GM12878 (cell line): Measurements from ENCODE around the gene EPS8L1. TPM values are rescaled to one million over a fixed set of nuclear protein-coding genes. Genes with fewer than 3 reads are reported as not detected.

ENCODE experiments used
- ATAC-seq: fragments of 200-7000 bp; cut with Tn5 transposase; 3 replicates; pipeline ENCODE4 v1.9.1; 2020; ENCODE audit warnings: mild to moderate bottlenecking, moderate library complexity
- BruUV-seq: library from RNA; stranded (reverse); fragments of 400-500 nt; replicated peaks from 2 replicates; lab custom pipeline; 2021; lab: Mats Ljungman, UMichigan
- CTCF ChIA-PET: fragments of 300-600 bp; sonication (Branson Sonifier 250); formaldehyde crosslinking; extraction: SDS; loops from one replicate; lab custom pipeline; 2021; ENCODE audit warnings: inconsistent platforms; lab: Yijun Ruan, JAX
- POLR2A ChIA-PET: fragments of 350-600 bp; formaldehyde crosslinking; extraction: SDS; loops from one replicate; lab custom pipeline; 2021; ENCODE audit warnings: inconsistent platforms; lab: Charles Lee
- RAD21 ChIA-PET: fragments of 300-600 bp; sonication (Branson Sonifier 250); formaldehyde crosslinking; loops from one replicate; lab custom pipeline; 2023; ENCODE audit warnings: antibody characterized with exemption; ENCODE audit not compliant: unreplicated experiment; lab: Charles Lee
- SMC1A ChIA-PET: fragments of 300-600 bp; sonication (Branson Sonifier 250); formaldehyde crosslinking; loops from one replicate; lab custom pipeline; 2023; ENCODE audit not compliant: unreplicated experiment, uncharacterized antibody; lab: Charles Lee
- DNase-seq: peaks from one replicate; pipeline ENCODE4 v3.0.0-alpha.2; 2011; ENCODE audit warnings: low read depth, low spot score
- FAIRE-seq: peaks from 3 replicates; lab custom pipeline; 2011; peaks lifted over from hg19 to GRCh38; lab: Jason Lieb, UNC
- H2AFZ ChIP-seq: 2 replicates; pipeline ENCODE4 v1.6.0; 2011; ENCODE audit warnings: low read depth, low read length, control low read depth; ENCODE audit not compliant: control insufficient read depth
- H3K27ac ChIP-seq: 2 replicates; pipeline ENCODE4 v1.5.1; 2011; ENCODE audit warnings: control low read depth; ENCODE audit not compliant: control insufficient read depth, insufficient read depth
- H3K27me3 ChIP-seq, 2 experiments: replicated peaks in 1 of 2; 2 replicates each; pipeline versions ENCODE4 v1.6.0 to v1.6.1; 2011; ENCODE audit warnings: low read length in 1 of 2; ENCODE audit not compliant: control insufficient read depth in 2 of 2, insufficient read depth in 2 of 2
- H3K36me3 ChIP-seq, 2 experiments: 2 replicates each; pipeline ENCODE4 v1.5.1; 2011; ENCODE audit warnings: low read length in 1 of 2; ENCODE audit not compliant: control insufficient read depth in 2 of 2, insufficient read depth in 2 of 2
- H3K4me1 ChIP-seq: 2 replicates; pipeline ENCODE4 v1.6.1; 2011; ENCODE audit warnings: mild to moderate bottlenecking, low read length, moderate library complexity, mixed read lengths; ENCODE audit not compliant: control insufficient read depth, insufficient read depth
- H3K4me2 ChIP-seq: 2 replicates; pipeline ENCODE4 v1.6.0; 2011; ENCODE audit warnings: control low read depth; ENCODE audit not compliant: control insufficient read depth, insufficient read depth
- H3K4me3 ChIP-seq: fragments of 200-600 bp; sonication (generic); 2 replicates; pipeline ENCODE4 v1.5.1; 2016
- H3K79me2 ChIP-seq: 2 replicates; pipeline ENCODE4 v1.6.0; 2011; ENCODE audit warnings: low read length; ENCODE audit not compliant: control insufficient read depth, insufficient read depth
- H3K9ac ChIP-seq: 2 replicates; pipeline ENCODE4 v1.8.0; 2011; ENCODE audit warnings: low read length, control low read depth, mixed read lengths; ENCODE audit not compliant: control insufficient read depth, insufficient read depth
- H3K9me3 ChIP-seq: replicated peaks from 3 replicates; pipeline ENCODE4 v1.5.1; 2011; ENCODE audit warnings: mild to moderate bottlenecking, low read length; ENCODE audit not compliant: control insufficient read depth, insufficient read depth
- H4K20me1 ChIP-seq: 2 replicates; pipeline ENCODE4 v1.6.0; 2011; ENCODE audit not compliant: control insufficient read depth, insufficient read depth
- JUND ChIP-seq: IDR thresholded peaks from 2 replicates; pipeline ENCODE4 v1.6.1; 2012; ENCODE audit warnings: low read depth, mild to moderate bottlenecking, low read length, improper control_type of control experiment, moderate library complexity
- NR2C1 ChIP-seq: fragments of 450-650 bp; IDR thresholded peaks from 2 replicates; pipeline ENCODE4 v1.6.1; 2017; ENCODE audit warnings: antibody characterized with exemption, mild to moderate bottlenecking, moderate library complexity
- POLR2AphosphoS5 ChIP-seq: IDR thresholded peaks from 2 replicates; pipeline ENCODE4 v1.6.1; 2011; ENCODE audit warnings: mild to moderate bottlenecking, low read length, inconsistent platforms
- SREBF1 ChIP-seq: IDR thresholded peaks from 2 replicates; pipeline ENCODE4 v1.6.1; 2012; ENCODE audit warnings: mild to moderate bottlenecking, low read length
- ZNF274 ChIP-seq: IDR thresholded peaks from one replicate; pipeline ENCODE4 v1.8.0; 2011; ENCODE audit not compliant: insufficient read length, insufficient read depth
- WGBS: methylation state at CpG from one replicate; pipeline ENCODE4 v1.1.6; 2016; ENCODE audit warnings: low lambda C conversion rate; ENCODE audit not compliant: insufficient replicate concordance, insufficient coverage; ENCODE audit errors: missing lambda C conversion rate; 5-methylcytosine and 5-hydroxymethylcytosine counted together
- in situ Hi-C: fragments of 300-500 bp; cut with MboI; formaldehyde crosslinking; loops from 9 replicates; pipeline ENCODE4 v1.14.3; 2018; ENCODE audit warnings: mixed read lengths
- intact Hi-C: fragments of 100-400 bp; cut with micrococcal nuclease; formaldehyde crosslinking; loops from one replicate; pipeline ENCODE4 v1.14.2; 2022; ENCODE audit not compliant: unreplicated experiment
- polyA plus RNA-seq, 11 experiments: library from polyadenylated mRNA; depleted of rRNA in 4 of 11; unstranded in 6 of 11; stranded (reverse) in 5 of 11; fragments of >200 nt; fragmentation: Nextera tagmentation in 4 of 11; fragmentation: Illumina TruSeq in 1 of 11; extraction: Ambion mirVana in 4 of 11; extraction: Trizol in 1 of 11; gene quantifications; 1 replicate in 1 of 11; 2 replicates in 10 of 11; pipeline versions ENCODE4 v1.2.1 to v1.2.3, GENCODE V29; 2011 to 2016; ENCODE audit warnings: inconsistent platforms in 2 of 11, missing spikeins in 2 of 11, low read depth in 1 of 11
- total RNA-seq, 4 experiments: library from RNA; depleted of rRNA in 3 of 4; stranded (reverse); fragments of >200 nt in 3 of 4; fragmentation: Illumina TruSeq in 1 of 4; extraction: Trizol in 1 of 4; gene quantifications; 2 replicates each; pipeline versions ENCODE4 v1.2.1 to v1.2.3, GENCODE V29; 2013 to 2021

Gene EPS8L1
- total and polyA plus RNA-seq, 10 of the 15 experiments (the other 5 are each of a cell fraction or from before 2014, with no cell fraction given) = 0.68 to 2.2 (median 0.96) TPM; not detected in 2

- FAIRE-seq (no peak), DNase-seq (no peak), ATAC-seq (no peak)
- 41% methylated on average over 23 of the region's 35 CpGs for WGBS
- Histone ChIP-seq H3K9me3 (no peaks in the 10 kb centered on the region; the same call in 2 of the 3 replicates), H3K4me2 (no peak overlapping the region), H2AFZ (no peak overlapping the region), H3K27me3 (peaks cover 0 to 7% of the 10 kb centered on the region in 2 experiments; a peak in 2 of 4 replicates), H3K4me1 (peaks cover 4% of the 10 kb centered on the region; the same call in 1 of the 2 replicates), H4K20me1 (no peaks in the 10 kb centered on the region), H3K9ac (no peak overlapping the region), H3K79me2 (no peaks in the 10 kb centered on the region), H3K36me3 (no peaks in the 10 kb centered on the region; a peak in 1 of 4 replicates), H3K4me3 (no peak overlapping the region), H3K27ac (no peak overlapping the region)
- TF ChIP-seq NR2C1 (no peak), ZNF274 (no peak), JUND (no peak), POLR2AphosphoS5 (no peak), SREBF1 (no peak)
- ChIA-PET POLR2A (no interaction called here), CTCF (interaction anchor here (0.6 to 2.6 kb wide), 3 partner anchors 50 to 199 kb away, joined by 3 to 18 read pairs (median 11); no protein-coding TSS in a partner anchor), SMC1A (interaction anchor here (1.9 kb wide), 1 partner anchor 28 kb away, joined by 4 read pairs; no protein-coding TSS in a partner anchor), RAD21 (interaction anchor here (1.0 kb wide), 1 partner anchor 74 kb away, joined by 3 read pairs; no protein-coding TSS in a partner anchor)
- BruUV-seq = no TSS peak
- in situ Hi-C loops (no loop called here), intact Hi-C loops (no loop called here)
Observed at GRCh38 chr19:55085923-55086715, 10.4 kb downstream of the EPS8L1 start.
